Right renal pelvis (tissue), 4 donors: Measurements from ENCODE around the gene TAF3. TPM values are rescaled to one million over a fixed set of nuclear protein-coding genes. Genes with fewer than 3 reads are reported as not detected.
"Not testable (repeated sequence)": the region's sequence is repeated elsewhere in the genome, so short reads cannot be mapped to it uniquely, and the experiment has no call there.

Source experiments
- DNase-seq, 4 donors: peaks; one replicate each; pipeline ENCODE4 v3.0.0-alpha.2; 2013; ENCODE audit warnings: low read depth in 4 of 4, low spot score in 3 of 4, missing footprints in 1 of 4
- polyA plus RNA-seq, 4 donors: library from polyadenylated mRNA; unstranded; fragments of 120-200 nt; gene quantifications; one replicate each; pipeline ENCODE4 v1.2.1, GENCODE V29; 2013; ENCODE audit not compliant: insufficient read length in 4 of 4

Gene TAF3
- polyA plus RNA-seq, 4 donors, result 10.8 to 13.0 (median 11.3) TPM

GRCh38 chr10:7808686-7809267 lies 9.5 kb upstream of the TAF3 start:
- no peak for DNase-seq

- DNase-seq, result no peak
Observed at GRCh38 chr10:7810443-7810842, 7.9 kb upstream of the TAF3 start.

- no peak for DNase-seq
Observed at GRCh38 chr10:7811000-7811399, 7.3 kb upstream of the TAF3 start.

- not testable (repeated sequence) for DNase-seq
Observed at GRCh38 chr10:7811743-7812142, 6.6 kb upstream of the TAF3 start.

GRCh38 chr10:7813481-7813880 lies 4.8 kb upstream of the TAF3 start:
- DNase-seq, result no peak

GRCh38 chr10:7817576-7817975 lies 729 bp upstream of the TAF3 start:
- no peak for DNase-seq

GRCh38 chr10:7817984-7818294 lies 366 bp upstream of the TAF3 start:
- no peak for DNase-seq

GRCh38 chr10:7819121-7819460 lies 786 bp downstream of the TAF3 start:
- peak; percentile 13 to 26 (median 15) for DNase-seq

GRCh38 chr10:7824251-7824650 lies 5.9 kb downstream of the TAF3 start:
- no peak for DNase-seq

- DNase-seq, result no peak
Observed at GRCh38 chr10:7826971-7827370, 8.7 kb downstream of the TAF3 start.

- DNase-seq, result no peak
Observed at GRCh38 chr10:7829289-7829834, 11.1 kb downstream of the TAF3 start.

- no peak for DNase-seq
Observed at GRCh38 chr10:7832060-7832459, 13.8 kb downstream of the TAF3 start.

- no peak for DNase-seq
Observed at GRCh38 chr10:7833210-7833609, 14.9 kb downstream of the TAF3 start.

- no peak for DNase-seq
Observed at GRCh38 chr10:7834262-7834661, 16.0 kb downstream of the TAF3 start.

GRCh38 chr10:7836571-7836970 lies 18.3 kb downstream of the TAF3 start:
- no peak for DNase-seq

GRCh38 chr10:7846591-7846990 lies 28.3 kb downstream of the TAF3 start:
- no peak for DNase-seq

GRCh38 chr10:7853226-7853842 lies 35.0 kb downstream of the TAF3 start:
- DNase-seq, result no peak

- no peak for DNase-seq
Observed at GRCh38 chr10:7853890-7854289, 35.6 kb downstream of the TAF3 start.

GRCh38 chr10:7855205-7855604 lies 36.9 kb downstream of the TAF3 start:
- DNase-seq, result no peak

GRCh38 chr10:7856678-7857077 lies 38.4 kb downstream of the TAF3 start:
- no peak for DNase-seq

GRCh38 chr10:7857262-7857661 lies 39.0 kb downstream of the TAF3 start:
- DNase-seq, result no peak

- DNase-seq, result no peak
Observed at GRCh38 chr10:7861509-7862120, 43.3 kb downstream of the TAF3 start.
